ENCODE data around the gene NAPEPLD.

Gene NAPEPLD

DNA sequence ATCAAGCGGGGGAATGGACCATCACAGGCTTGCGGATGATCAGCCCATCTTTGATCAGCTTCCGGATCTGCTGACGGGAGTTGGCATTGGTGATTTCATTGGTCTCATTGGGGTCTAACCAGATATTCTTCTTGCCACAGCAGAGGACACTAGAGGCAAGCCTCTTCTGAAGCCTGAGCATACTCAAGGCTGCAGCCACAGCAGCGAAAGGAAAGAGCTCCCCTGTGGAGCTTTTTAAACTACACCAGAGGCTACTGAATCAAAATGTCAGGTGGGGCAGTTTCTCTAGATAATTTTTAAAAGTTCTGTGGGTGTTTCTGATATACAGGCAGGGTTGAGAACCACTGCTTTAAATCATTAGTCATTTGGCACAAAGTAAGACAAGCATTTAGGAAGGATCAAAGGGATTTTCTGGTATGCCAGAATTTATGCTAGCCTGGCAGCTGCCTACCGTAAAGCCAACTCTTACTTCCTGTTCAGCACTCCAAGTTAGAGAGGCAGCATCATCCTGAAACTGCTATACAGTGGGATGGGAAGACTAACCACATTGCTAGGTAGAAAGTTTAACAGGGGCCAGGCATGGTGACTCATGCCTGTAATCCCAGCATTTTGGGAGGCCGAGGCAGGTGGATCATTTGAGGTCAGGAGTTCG, 7.0 kb downstream of the NAPEPLD start:
- Histone ChIP-seq H3K9me3 (ENCODE audit: control insufficient read depth in 1 of 2, low read length in 2 of 2) (no peaks in the 10 kb centered on the region), H3K4me3 (ENCODE audit: low read depth in 1 of 2, low read length in 2 of 2) (no peak overlapping the region), H3K27ac (ENCODE audit: low read length) (no peak overlapping the region), H3K27me3 (ENCODE audit: low read depth, low read length) (no peaks in the 10 kb centered on the region), H3K4me1 (ENCODE audit: control insufficient read depth in 1 of 2, insufficient read depth in 2 of 2, low read length in 2 of 2) (no peaks in the 10 kb centered on the region), H3K36me3 (ENCODE audit: control insufficient read depth in 1 of 2, insufficient read depth in 2 of 2, low read length in 2 of 2) (no peaks in the 10 kb centered on the region)

DNA sequence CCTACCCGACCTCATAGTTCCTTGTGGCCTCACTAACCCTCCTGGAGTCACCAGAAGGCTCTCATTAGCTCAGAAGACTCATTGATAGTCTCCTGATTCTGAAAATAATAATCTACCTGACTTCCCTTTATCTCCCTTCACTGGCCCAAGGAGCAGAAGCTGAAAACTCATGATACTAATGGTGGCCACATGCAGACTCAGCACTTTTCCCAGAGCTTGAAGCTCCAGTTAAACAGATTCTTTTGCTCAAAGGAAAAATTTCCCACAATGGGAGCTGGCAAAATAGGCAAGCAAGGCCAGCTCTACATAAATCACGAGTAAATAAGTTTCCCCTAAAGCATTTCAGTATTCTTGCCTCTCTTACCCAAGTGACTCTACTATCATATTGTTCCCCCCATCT, 8.2 kb downstream of the NAPEPLD start:
- Histone ChIP-seq H3K4me1 (ENCODE audit: control insufficient read depth in 1 of 2, insufficient read depth in 2 of 2, low read length in 2 of 2) (no peaks in the 10 kb centered on the region), H3K9me3 (ENCODE audit: control insufficient read depth in 1 of 2, low read length in 2 of 2) (no peaks in the 10 kb centered on the region), H3K27ac (ENCODE audit: low read length) (no peak overlapping the region), H3K27me3 (ENCODE audit: low read depth, low read length) (no peaks in the 10 kb centered on the region), H3K36me3 (ENCODE audit: control insufficient read depth in 1 of 2, insufficient read depth in 2 of 2, low read length in 2 of 2) (no peaks in the 10 kb centered on the region), H3K4me3 (ENCODE audit: low read depth in 1 of 2, low read length in 2 of 2) (no peak overlapping the region)

DNA sequence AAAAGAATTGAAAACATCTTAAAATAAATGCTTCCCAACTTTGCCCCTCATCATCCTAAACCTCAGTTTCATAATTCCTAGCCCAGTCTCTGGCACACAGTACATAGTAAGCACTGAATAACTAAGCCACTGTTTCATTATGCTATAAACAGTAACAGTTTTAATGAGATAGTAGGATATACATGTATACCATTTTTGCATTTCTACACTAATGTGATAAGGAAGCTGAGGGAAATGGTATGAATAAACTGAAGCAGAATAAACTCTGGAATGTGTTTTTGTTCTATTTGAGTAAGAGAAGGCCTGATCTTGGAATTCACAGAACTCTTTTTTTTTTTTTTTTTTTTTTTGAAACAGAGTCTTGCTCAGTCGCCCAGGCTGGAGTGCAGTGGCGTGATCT, 8.8 kb downstream of the NAPEPLD start:
- H3K27me3 ChIP-seq (ENCODE audit: low read depth, low read length): no peaks in the 10 kb centered on the region
- H3K9me3 ChIP-seq (ENCODE audit: control insufficient read depth in 1 of 2, low read length in 2 of 2): no peaks in the 10 kb centered on the region
- no peak overlapping the region for H3K27ac ChIP-seq (ENCODE audit: low read length)
- H3K4me3 ChIP-seq (ENCODE audit: low read depth in 1 of 2, low read length in 2 of 2): no peak overlapping the region
- peaks cover 0 to 3% of the 10 kb centered on the region in 2 donors for H3K4me1 ChIP-seq (ENCODE audit: control insufficient read depth in 1 of 2, insufficient read depth in 2 of 2, low read length in 2 of 2)
- H3K36me3 ChIP-seq (ENCODE audit: control insufficient read depth in 1 of 2, insufficient read depth in 2 of 2, low read length in 2 of 2): no peaks in the 10 kb centered on the region

DNA sequence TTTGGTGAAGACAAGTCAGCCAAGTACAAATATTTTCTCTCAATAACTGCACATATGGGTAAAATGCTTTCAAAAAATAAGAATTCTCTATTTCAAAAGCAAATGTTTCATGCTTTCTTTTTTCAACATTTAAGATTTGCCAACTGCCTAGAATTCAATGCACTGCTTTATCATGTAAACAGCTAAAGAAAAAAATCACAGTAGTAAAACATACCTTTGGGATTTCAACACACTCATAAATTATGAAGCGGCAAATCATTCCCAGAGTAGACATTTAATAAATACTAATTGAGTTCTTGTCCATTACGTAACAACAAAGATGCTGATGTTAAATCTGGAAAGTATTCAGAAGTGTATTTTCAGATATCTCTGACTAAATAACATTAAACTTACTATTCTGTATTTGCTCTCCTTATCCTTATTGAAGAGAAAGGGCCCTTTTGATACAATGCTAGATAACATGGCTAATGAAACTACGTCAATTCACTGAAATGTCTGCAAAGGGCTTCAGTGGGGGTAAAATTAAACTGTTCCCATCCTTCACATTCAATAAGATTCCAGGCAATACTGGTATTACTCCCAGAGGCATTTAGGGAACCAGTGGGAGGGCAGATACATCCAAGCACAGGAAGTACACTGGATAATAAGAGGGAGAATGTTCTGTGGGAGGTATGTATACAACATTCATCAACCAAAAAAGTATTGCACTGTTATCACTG, 13.9 kb downstream of the NAPEPLD start:
- Histone ChIP-seq H3K27ac (ENCODE audit: low read length) (no peak overlapping the region), H3K4me1 (ENCODE audit: control insufficient read depth in 1 of 2, insufficient read depth in 2 of 2, low read length in 2 of 2) (peaks cover 4 to 7% of the 10 kb centered on the region in 2 donors), H3K9me3 (ENCODE audit: control insufficient read depth in 1 of 2, low read length in 2 of 2) (no peaks in the 10 kb centered on the region), H3K4me3 (ENCODE audit: low read depth in 1 of 2, low read length in 2 of 2) (no peak overlapping the region), H3K36me3 (ENCODE audit: control insufficient read depth in 1 of 2, insufficient read depth in 2 of 2, low read length in 2 of 2) (no peaks in the 10 kb centered on the region), H3K27me3 (ENCODE audit: low read depth, low read length) (no peaks in the 10 kb centered on the region)

DNA sequence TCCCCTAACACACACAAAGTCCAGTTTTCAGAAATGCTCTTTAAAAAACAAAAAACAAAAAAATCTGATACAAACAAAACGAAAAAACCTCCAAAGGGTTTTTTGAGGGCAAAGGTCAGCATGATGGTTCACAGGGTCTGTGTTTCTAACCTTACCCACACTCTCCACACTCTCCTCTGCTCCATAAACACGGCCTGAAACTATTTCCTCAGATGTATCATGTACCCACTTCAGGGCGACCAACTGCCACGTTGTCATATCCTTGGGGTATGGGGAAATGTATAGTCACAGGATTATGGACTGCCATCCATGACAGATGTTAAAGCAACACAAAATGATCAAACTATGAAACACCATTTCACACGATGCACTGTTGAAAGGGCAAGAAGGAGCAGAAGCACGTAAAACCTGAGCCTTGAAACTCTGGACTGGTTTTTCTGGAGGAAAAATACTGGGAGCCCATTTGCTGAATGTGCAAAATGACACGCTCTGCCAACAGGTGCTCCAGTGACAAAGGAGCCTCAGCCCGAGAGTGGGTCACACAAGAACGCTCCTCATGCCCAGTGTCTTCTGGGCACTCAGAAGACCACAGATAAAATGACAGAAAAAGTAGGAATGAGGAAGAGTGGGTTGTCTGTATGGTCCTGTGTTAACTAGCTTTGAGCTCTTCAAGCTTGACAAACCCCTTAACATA, 15.8 kb downstream of the NAPEPLD start:
- Histone ChIP-seq H3K4me3 (ENCODE audit: low read depth in 1 of 2, low read length in 2 of 2) (no peak overlapping the region), H3K4me1 (ENCODE audit: control insufficient read depth in 1 of 2, insufficient read depth in 2 of 2, low read length in 2 of 2) (peaks cover 4 to 12% of the 10 kb centered on the region in 2 donors), H3K9me3 (ENCODE audit: control insufficient read depth in 1 of 2, low read length in 2 of 2) (no peaks in the 10 kb centered on the region), H3K36me3 (ENCODE audit: control insufficient read depth in 1 of 2, insufficient read depth in 2 of 2, low read length in 2 of 2) (peaks cover 2 to 3% of the 10 kb centered on the region in 2 donors), H3K27ac (ENCODE audit: low read length) (no peak overlapping the region), H3K27me3 (ENCODE audit: low read depth, low read length) (no peaks in the 10 kb centered on the region)

DNA sequence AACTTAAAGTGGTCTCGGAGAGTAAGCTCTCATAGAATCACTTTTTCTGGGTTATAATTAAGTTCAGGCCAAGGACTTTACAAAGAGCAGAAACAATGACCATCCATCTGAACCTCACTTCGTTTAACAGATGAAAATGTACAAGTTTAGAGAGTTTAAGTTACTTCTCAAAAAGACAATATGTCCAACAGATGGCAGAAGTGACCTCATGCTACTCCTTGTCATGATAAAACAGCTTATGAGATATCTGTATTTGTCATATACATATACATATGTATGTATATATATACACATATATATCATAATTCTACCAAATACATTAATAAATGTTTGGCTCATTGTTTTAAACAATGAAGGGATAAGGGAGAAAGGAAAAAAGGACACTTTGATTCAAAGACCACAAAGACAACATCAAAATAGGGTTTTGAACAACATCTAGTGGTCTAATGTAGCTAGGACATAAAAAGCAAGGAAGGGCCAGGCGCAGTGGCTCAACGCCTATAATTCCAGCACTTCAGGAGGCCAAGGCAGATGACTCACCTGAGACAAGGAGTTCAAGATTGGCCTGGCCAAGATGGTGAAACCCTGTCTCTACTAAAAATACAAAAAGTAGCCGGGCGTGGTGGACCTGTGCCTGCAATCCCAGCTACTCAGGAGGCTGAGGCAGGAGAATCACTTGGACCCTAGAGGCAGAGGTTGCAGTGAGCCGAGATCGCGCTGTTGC, 17.8 kb downstream of the NAPEPLD start:
- H3K4me1 ChIP-seq (ENCODE audit: control insufficient read depth in 1 of 2, insufficient read depth in 2 of 2, low read length in 2 of 2): peaks cover 4 to 12% of the 10 kb centered on the region in 2 donors
- H3K36me3 ChIP-seq (ENCODE audit: control insufficient read depth in 1 of 2, insufficient read depth in 2 of 2, low read length in 2 of 2): peaks cover 13 to 16% of the 10 kb centered on the region in 2 donors
- H3K27ac ChIP-seq (ENCODE audit: low read length): no peak overlapping the region

DNA sequence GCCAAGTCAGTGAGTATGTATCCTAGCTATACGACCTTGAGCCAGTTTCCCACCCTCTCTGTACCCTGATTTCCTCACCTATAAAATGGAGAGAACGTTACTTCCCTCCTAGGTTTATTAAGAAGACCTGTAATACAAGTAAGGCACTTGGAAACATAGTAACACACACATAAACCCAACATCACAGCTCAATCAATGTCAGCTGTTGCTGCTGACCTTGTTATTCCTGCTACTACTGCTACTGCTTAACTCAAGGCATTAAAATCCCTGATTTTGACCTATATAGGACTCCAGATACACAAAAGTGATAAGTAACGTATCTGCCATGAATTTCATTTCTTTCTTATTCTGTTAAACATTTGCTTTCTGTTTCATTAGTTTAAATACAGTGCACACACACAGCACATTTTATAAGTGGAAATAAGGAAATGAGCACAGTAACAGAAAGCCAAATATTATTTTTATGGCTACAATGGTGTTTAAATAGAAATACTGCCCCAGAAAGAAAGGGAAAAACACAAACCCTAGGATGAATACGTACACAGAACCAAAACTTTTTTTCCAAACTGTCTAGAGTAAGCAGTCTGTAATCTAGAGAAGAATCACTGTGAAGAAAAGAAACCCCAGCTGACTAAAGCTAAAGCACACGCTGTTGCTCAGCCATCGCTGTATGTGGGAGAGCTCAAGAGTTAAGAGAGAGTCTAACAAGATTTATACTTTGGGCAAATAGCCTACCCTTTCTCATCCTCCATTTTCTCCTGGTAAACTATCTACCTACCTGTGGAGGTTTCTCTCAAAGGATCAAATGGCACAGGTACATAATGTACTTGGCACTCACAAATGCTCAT, 19.0 kb downstream of the NAPEPLD start:
- Histone ChIP-seq H3K4me3 (ENCODE audit: low read depth in 1 of 2, low read length in 2 of 2) (no peak overlapping the region), H3K9me3 (ENCODE audit: control insufficient read depth in 1 of 2, low read length in 2 of 2) (no peaks in the 10 kb centered on the region), H3K27ac (ENCODE audit: low read length) (no peak overlapping the region)

More for the DNA sequence above, 17.8 kb downstream of the NAPEPLD start:
- no peaks in the 10 kb centered on the region for H3K9me3 ChIP-seq (ENCODE audit: control insufficient read depth in 1 of 2, low read length in 2 of 2)
- no peak overlapping the region for H3K4me3 ChIP-seq (ENCODE audit: low read depth in 1 of 2, low read length in 2 of 2)
- H3K27me3 ChIP-seq (ENCODE audit: low read depth, low read length): no peaks in the 10 kb centered on the region

DNA sequence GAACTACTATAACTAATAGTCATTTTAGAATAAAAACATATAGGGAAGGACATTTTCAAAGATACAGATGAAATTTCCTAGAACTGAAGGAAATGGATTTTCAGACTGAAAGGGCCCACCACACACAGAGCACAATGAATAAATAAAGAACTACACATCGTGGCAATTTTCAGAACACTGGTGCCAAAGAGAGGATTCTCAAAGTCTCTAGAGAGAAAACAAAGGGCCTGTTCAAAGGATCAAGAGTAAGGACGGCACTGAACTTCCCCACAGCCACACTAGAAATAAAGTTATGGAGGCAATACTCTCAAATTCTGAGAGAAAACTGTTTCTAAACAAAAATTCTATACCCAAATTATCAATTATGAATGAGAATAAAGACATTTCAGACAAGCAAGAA, 21.9 kb downstream of the NAPEPLD start:
- H3K27ac ChIP-seq (ENCODE audit: low read length): no peak overlapping the region
- peaks cover 13 to 21% of the 10 kb centered on the region in 2 donors for H3K36me3 ChIP-seq (ENCODE audit: control insufficient read depth in 1 of 2, insufficient read depth in 2 of 2, low read length in 2 of 2)
- no peak overlapping the region for H3K4me3 ChIP-seq (ENCODE audit: low read depth in 1 of 2, low read length in 2 of 2)
- H3K27me3 ChIP-seq (ENCODE audit: low read depth, low read length): no peaks in the 10 kb centered on the region
- no peaks in the 10 kb centered on the region for H3K9me3 ChIP-seq (ENCODE audit: control insufficient read depth in 1 of 2, low read length in 2 of 2)
- H3K4me1 ChIP-seq (ENCODE audit: control insufficient read depth in 1 of 2, insufficient read depth in 2 of 2, low read length in 2 of 2): peaks cover 0 to 8% of the 10 kb centered on the region in 2 donors

More for the DNA sequence above, 19.0 kb downstream of the NAPEPLD start:
- peaks cover 13 to 18% of the 10 kb centered on the region in 2 donors for H3K36me3 ChIP-seq (ENCODE audit: control insufficient read depth in 1 of 2, insufficient read depth in 2 of 2, low read length in 2 of 2)
- peaks cover 0 to 12% of the 10 kb centered on the region in 2 donors for H3K4me1 ChIP-seq (ENCODE audit: control insufficient read depth in 1 of 2, insufficient read depth in 2 of 2, low read length in 2 of 2)
- H3K27me3 ChIP-seq (ENCODE audit: low read depth, low read length): no peaks in the 10 kb centered on the region

DNA sequence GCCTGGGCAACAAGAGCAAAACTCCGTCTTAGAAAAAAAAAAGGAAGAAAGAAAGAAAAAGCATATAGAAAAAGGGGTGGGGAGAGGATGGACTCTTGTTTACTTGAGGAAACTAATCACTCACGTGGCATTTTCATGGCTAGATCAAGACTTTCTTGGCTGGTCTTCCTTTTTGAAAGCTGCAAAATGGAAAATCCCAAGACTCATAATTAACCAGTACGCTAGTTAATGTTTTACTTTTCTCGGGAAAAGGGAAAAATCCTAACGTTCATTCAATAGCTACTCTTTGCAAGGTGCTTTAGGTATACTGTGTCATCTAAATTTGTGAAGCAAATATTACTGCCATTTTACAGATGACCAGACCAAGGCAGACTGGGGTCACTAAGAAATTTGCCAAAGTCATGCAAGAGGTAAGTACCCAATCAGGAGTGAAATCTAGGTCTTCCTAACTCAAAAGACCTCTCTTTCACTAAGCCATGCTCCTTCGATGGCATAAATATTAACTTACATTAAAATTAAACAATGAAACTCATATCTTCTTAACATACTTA, 24.4 kb downstream of the NAPEPLD start:
- H3K27ac ChIP-seq (ENCODE audit: low read length): no peak overlapping the region
- H3K36me3 ChIP-seq (ENCODE audit: control insufficient read depth in 1 of 2, insufficient read depth in 2 of 2, low read length in 2 of 2): peaks cover 24 to 28% of the 10 kb centered on the region in 2 donors
- no peaks in the 10 kb centered on the region for H3K9me3 ChIP-seq (ENCODE audit: control insufficient read depth in 1 of 2, low read length in 2 of 2)
- no peak overlapping the region for H3K4me3 ChIP-seq (ENCODE audit: low read depth in 1 of 2, low read length in 2 of 2)
- H3K27me3 ChIP-seq (ENCODE audit: low read depth, low read length): no peaks in the 10 kb centered on the region
- H3K4me1 ChIP-seq (ENCODE audit: control insufficient read depth in 1 of 2, insufficient read depth in 2 of 2, low read length in 2 of 2): peaks cover 0 to under 1% of the 10 kb centered on the region in 2 donors

DNA sequence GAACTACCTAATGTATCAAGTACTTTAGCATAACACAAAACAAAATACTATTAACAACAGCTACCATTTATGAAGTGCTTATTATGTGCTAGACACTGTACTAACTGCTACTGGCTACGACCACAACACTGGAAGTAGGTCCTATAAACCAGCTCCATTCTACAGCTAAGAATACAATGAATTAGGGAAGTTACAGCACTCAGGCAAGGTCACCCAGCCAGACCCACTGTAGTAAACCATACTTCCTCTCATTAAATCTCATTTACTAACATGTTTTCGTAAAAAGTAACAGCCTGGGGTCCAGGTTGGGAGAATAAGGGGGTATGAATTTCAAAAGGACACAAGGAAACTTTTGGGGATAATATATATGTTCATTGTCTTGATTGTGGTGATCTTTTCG, 25.4 kb downstream of the NAPEPLD start:
- Histone ChIP-seq H3K27me3 (ENCODE audit: low read depth, low read length) (no peaks in the 10 kb centered on the region), H3K9me3 (ENCODE audit: control insufficient read depth in 1 of 2, low read length in 2 of 2) (no peaks in the 10 kb centered on the region), H3K36me3 (ENCODE audit: control insufficient read depth in 1 of 2, insufficient read depth in 2 of 2, low read length in 2 of 2) (peaks cover 29% of the 10 kb centered on the region in 2 donors), H3K27ac (ENCODE audit: low read length) (no peak overlapping the region), H3K4me1 (ENCODE audit: control insufficient read depth in 1 of 2, insufficient read depth in 2 of 2, low read length in 2 of 2) (no peaks in the 10 kb centered on the region), H3K4me3 (ENCODE audit: low read depth in 1 of 2, low read length in 2 of 2) (no peak overlapping the region)
